Inferior parietal cortex (tissue), 1 donor: ENCODE measurements around the gene PITPNM1.
"Not testable (repeated sequence)": the region's sequence is repeated elsewhere in the genome, so short reads cannot be mapped to it uniquely, and the experiment has no call there.

ENCODE experiments used
- DNase-seq: peaks from one replicate; pipeline ENCODE4 v3.0.0-alpha.2; 2016; ENCODE audit errors: extremely low spot score

Gene PITPNM1

GRCh38 chr11:67489885-67490726, 15.1 kb downstream of the PITPNM1 start:
- DNase-seq, result no peak

DNA sequence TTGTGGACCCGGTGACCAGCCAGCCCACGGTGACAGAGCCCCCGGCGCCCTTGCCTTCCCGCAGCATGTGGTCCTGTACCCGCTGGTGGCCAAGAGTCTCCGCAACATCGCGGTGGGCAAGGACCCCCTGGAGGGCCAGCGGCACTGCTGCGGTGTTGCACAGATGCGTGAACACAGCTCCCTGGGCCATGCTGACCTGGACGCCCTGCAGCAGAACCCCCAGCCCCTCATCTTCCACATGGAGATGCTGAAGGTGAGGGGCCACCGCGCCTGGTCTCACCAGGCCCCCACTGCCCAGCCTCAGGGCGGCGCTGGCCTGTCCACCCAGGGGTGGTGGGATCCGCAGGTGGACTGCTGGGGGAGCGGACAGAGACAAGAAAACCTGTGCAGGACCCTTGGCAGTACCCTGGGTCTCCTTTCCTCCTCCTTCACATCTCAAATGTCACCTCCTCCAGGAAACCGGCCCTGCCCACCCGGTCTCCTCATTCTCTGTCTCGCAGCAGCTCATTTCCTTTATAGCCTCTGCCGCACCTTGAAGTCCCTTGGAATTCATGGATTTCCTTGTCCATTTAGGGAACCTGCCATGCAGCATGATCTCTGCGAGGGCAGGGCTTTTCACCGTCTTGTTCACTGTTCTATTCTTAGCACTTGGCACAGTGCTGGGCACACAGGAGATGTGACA, 15.8 kb downstream of the PITPNM1 start:
- no peak for DNase-seq

DNA sequence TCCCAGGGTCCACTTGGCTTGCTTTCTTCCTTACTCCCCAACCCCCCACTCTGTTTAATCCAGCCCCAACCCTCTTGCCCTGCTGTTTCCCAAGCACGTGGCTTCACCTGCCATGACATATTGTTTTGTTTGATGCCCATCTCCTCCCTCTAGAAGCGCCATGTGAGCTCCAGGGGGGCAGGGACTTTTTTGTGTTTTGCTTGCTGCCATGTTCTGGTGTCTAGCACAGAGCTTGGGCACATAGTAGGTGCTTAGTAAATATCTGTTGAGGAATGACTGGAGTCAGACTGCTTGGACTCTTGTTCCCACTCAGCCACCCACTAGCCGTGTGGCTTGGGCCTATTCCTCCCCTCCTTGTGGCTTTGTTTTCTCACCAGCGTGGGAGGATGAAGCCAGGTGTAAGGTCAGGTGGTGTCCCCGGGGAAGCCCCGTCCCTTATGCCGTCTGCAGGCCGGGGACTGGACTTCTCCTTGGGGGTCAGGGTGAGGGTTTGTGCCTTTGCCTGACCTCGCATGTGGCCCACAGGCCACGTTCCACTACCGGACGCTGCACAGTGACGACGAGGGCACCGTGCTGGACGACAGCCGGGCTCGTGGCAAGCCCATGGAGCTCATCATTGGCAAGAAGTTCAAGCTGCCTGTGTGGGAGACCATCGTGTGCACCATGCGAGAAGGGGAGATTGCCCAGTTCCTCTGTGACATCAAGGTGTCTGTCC, 18.5 kb downstream of the PITPNM1 start:
- no peak for DNase-seq

GRCh38 chr11:67485873-67486361, 19.2 kb downstream of the PITPNM1 start:
- DNase-seq, result not testable (repeated sequence)

GRCh38 chr11:67484847-67485311, 20.3 kb downstream of the PITPNM1 start:
- DNase-seq, result no peak

DNA sequence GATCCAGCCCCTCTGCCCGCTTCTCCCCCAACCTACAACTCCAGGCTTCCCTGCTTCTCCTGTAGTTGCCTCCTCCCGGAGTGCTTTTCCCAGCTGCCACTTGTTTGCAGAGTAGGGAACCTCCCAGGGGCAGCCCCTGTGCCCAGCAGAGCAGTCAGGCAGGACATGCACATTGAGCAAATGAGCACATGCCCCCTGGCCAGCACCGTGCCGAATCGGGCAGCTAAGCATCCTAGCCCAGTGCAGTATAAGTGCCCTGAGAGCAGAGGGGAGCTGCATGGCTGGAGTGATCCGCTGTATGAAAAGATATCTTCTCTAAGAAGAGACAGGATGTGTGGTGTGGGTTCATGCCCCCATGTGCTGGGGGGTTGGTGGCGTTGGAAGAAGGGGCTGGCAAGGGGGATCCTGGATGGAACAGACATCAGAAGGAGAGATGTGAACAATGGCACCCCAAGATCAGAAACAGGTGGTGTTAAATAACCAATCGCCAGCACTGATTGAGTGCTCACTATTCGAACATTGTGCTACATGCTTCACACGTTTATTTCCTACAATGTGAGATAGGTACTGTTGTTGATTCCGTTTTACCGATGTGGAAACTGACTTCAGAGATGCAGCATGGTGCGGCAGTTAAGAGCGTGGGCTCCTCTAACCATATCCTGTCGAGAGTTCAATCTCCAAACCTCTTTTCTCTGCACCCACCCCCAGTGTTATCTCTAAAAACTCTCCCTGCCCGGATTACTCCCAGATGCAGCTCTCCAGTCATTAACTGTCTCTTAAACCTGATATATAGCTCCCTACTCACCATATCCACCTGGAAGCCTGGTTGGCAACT, 21.1 kb downstream of the PITPNM1 start:
- DNase-seq, result no peak

- DNase-seq, result peak; percentile 99
Measured at GRCh38 chr11:67482827-67483798, 22.1 kb downstream of the PITPNM1 start, which contains the start of gene AIP. Gene AIP, plus strand, starts transcription at chr11:67483026. Its CDS starts 133 bp downstream, at chr11:67483159.

GRCh38 chr11:67482275-67482826, 22.8 kb downstream of the PITPNM1 start:
- DNase-seq, result no peak

- DNase-seq, result not testable (repeated sequence)
Measured at GRCh38 chr11:67477344-67478050, 27.7 kb downstream of the PITPNM1 start.

DNA sequence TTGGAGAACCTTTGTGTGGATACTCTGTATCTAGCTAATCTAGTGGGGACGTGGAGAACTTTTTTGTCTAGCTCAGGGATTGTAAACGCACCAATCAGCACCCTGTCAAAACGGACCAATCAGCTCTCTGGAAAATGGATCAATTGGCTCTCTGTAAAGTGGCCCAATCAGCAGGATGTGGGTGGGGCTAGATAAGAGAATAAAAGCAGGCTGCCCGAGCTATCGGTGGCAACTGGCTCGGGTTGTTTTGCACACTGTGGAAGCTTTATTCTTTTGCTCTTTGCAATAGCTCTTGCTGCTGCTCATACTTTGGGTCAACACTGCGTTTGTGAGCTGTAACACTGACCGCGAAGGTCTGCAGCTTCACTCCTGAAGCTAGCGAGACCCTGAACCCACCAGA, 28.5 kb downstream of the PITPNM1 start:
- not testable (repeated sequence) for DNase-seq

DNA sequence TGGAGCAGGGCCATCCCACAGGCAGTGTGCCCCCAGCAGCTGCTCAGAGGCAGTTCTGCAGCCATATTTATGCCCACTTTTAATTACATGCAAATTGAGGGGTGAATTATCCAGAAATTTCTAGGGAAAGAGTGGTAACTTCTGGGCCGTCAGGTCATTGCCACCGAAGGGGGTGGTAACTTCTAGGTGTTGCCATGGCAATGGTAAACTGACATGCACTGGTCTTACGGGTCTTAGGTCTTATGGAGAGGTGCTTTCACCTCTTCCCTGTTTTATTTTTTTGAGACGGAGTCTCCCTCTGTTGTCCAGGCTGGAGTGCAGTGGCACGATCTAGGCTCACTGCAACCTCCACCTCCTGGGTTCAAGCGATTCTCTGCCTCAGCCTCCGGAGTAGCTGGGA, 32.3 kb downstream of the PITPNM1 start:
- no peak for DNase-seq

GRCh38 chr11:67470337-67471002, 34.7 kb downstream of the PITPNM1 start:
- no peak for DNase-seq

- no peak for DNase-seq
Measured at GRCh38 chr11:67469508-67469811, 35.7 kb downstream of the PITPNM1 start.

DNA sequence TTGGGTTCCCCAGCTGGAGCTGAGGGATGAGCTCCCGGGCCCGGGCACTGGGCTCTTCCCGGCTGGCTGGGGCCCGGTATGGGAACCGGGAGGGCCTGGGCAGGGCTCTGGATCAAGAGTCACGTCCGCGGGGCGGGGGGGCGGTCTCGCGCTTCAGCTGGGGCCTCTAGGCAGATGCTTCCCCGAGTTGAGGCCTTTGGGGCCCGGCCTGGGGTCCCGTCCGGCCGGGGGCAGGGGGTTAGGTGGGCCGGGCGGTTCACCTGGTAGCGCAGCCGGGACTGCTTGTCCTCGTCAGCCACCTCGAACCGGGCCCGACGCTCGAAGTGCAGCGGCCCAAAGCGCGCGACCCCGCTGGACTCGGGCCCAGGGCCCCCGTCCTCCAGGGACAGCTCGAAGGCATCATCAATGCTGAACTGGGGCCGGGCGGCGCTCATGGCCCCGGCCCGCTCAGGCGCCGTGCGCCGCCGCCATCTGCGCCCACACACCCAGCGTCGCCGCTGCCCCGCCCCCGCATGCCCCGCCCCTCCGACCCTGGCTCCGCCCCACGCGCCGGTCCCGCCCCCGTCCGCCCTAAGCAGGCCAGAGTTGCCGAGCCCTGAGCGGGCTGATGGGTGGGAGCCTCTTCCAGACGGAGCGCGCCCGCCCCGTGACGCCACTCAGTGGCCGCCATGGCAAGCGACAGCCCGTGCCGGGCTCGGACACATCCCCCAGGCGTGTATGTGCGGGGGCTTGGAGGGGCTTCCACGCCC, 36.2 kb downstream of the PITPNM1 start, which contains the start of gene TMEM134:
Gene TMEM134, minus strand, starts transcription at position 493 of the 749 bp plus-strand sequence. Its CDS starts 59 bp downstream, at position 434.
- peak; percentile 85 for DNase-seq

- no peak for DNase-seq
Measured at GRCh38 chr11:67468456-67468758, 36.8 kb downstream of the PITPNM1 start.

- no peak for DNase-seq
Measured at GRCh38 chr11:67468056-67468455, 37.1 kb downstream of the PITPNM1 start.

GRCh38 chr11:67466962-67467771, 38.0 kb downstream of the PITPNM1 start:
- no peak for DNase-seq
